AG04450 (cell line): ENCODE results near the gene RASGRF1. TPM values are rescaled to one million over a fixed set of nuclear protein-coding genes. Genes with fewer than 3 reads are reported as not detected.

Experiments
- CTCF ChIA-PET: fragments of 300-600, 350-600 bp; formaldehyde crosslinking; extraction: SDS; loops from one replicate; lab custom pipeline; 2022; ENCODE audit warnings: antibody characterized with exemption, inconsistent platforms; lab: Charles Lee
- POLR2A ChIA-PET: fragments of 350-600 bp; formaldehyde crosslinking; extraction: SDS; loops from one replicate; lab custom pipeline; 2021; ENCODE audit warnings: antibody characterized with exemption, inconsistent platforms; lab: Yijun Ruan, JAX
- DNase-seq: peaks from one replicate; pipeline ENCODE4 v3.0.0-alpha.2; 2011; ENCODE audit warnings: low read depth, low spot score
- H3K27ac ChIP-seq: one replicate; pipeline ENCODE4 v1.5.1; 2012; ENCODE audit warnings: low read depth, low read length, control low read depth
- H3K27me3 ChIP-seq: one replicate; pipeline ENCODE4 v1.6.0; 2012; ENCODE audit warnings: low read length; ENCODE audit not compliant: control insufficient read depth, insufficient read depth
- H3K4me3 ChIP-seq: 2 replicates; pipeline ENCODE4 v1.5.1; 2011; ENCODE audit warnings: mild to moderate bottlenecking, low read depth, low read length, control low read depth
- H3K9me3 ChIP-seq: 2 replicates; pipeline ENCODE4 v1.5.1; 2012; ENCODE audit warnings: low read length; ENCODE audit not compliant: control insufficient read depth, insufficient read depth
- polyA plus RNA-seq: library from polyadenylated mRNA; depleted of rRNA; stranded (reverse); fragments of >200 nt; gene quantifications from 2 replicates; pipeline ENCODE4 v1.2.3, GENCODE V29; 2011
- TF ChIP-seq, protein P1 (sequence below): IDR thresholded peaks from 2 replicates; pipeline ENCODE4 v1.5.1; 2011; ENCODE audit warnings: low read depth, low read length, control low read depth, inconsistent platforms

The RASGRF1 gene
- polyA plus RNA-seq, 1 experiment = 0.25 TPM

DNA sequence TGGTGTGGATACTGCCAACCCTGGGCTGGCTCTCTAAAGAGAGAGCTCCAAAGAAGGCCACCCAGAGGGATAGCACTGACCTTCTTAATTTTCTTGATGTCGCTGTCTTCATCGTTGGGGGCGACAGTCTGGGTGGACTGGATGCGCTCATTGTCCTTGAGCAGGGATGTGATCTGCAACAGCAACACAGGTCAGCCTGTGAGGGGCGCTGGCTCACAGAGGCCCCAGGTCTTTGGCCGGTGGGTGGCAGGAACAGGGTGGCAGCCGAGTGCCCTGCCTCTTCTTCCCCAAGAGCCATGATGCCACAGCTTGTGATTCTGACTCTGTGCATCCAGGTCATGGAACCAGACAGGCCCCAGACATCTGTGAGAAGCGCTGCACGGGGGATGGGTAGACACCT is 41.2 kb downstream of the RASGRF1 start:
- ChIA-PET CTCF (no interaction called here), POLR2A (no interaction called here)
- no peak for DNase-seq
- no peak overlapping the region for H3K4me3 ChIP-seq
- H3K9me3 ChIP-seq = no peaks in the 10 kb centered on the region
- H3K27me3 ChIP-seq = peaks cover 4% of the 10 kb centered on the region
- no peak overlapping the region for H3K27ac ChIP-seq
- TF ChIP-seq, protein P1, sequence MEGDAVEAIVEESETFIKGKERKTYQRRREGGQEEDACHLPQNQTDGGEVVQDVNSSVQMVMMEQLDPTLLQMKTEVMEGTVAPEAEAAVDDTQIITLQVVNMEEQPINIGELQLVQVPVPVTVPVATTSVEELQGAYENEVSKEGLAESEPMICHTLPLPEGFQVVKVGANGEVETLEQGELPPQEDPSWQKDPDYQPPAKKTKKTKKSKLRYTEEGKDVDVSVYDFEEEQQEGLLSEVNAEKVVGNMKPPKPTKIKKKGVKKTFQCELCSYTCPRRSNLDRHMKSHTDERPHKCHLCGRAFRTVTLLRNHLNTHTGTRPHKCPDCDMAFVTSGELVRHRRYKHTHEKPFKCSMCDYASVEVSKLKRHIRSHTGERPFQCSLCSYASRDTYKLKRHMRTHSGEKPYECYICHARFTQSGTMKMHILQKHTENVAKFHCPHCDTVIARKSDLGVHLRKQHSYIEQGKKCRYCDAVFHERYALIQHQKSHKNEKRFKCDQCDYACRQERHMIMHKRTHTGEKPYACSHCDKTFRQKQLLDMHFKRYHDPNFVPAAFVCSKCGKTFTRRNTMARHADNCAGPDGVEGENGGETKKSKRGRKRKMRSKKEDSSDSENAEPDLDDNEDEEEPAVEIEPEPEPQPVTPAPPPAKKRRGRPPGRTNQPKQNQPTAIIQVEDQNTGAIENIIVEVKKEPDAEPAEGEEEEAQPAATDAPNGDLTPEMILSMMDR = no peak

DNA sequence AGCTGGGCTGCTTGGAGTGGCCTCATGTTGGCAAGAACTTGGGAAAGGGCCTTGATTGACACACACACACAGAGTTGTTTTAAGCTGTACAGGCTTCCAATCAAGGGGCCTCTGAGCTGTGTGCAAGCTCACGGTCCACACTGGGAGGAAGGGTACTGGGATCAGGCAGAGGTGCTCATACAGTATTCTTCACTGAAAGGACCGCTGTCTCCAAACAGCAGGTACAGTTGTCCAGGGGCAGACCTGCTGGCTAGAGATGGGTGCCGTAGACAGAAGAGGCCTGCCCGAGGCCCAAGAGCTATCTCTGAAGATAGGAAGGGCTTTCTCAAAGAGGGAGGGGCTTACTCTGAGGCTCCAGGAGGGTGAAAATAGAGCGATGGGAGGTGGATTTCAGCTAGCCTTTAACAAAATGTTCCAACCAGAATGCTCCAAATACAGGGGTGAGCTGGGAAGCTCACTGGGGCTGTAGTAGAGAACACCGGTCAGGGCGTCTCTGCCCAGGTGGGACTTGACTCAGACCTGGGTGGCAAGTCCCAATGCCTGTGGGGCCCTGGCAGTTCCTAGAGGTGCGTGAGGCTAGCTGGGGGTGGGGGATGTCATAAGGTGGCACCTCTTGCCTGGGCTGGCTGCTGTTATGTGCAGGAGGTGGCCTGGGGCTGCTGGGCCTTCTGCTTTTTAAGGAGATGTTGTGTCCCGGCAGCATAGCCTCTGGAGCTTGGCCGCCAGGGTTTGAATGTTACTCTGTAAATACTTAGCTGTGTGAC is 42.7 kb downstream of the RASGRF1 start:
- no peak for DNase-seq
- Histone ChIP-seq H3K4me3 (no peak overlapping the region), H3K27me3 (peaks cover 8% of the 10 kb centered on the region), H3K9me3 (no peaks in the 10 kb centered on the region; the same call in 1 of the 2 replicates), H3K27ac (no peak overlapping the region)
- TF ChIP-seq, protein P1 = no peak
- POLR2A ChIA-PET = interaction anchor here (0.6 kb wide), 1 partner anchor 107 kb away, joined by 5 read pairs; no protein-coding TSS in a partner anchor
- CTCF ChIA-PET = interaction anchor here (1.0 to 1.8 kb wide), 2 partner anchors 19 to 137 kb away, joined by 5 to 6 read pairs; no protein-coding TSS in a partner anchor

DNA sequence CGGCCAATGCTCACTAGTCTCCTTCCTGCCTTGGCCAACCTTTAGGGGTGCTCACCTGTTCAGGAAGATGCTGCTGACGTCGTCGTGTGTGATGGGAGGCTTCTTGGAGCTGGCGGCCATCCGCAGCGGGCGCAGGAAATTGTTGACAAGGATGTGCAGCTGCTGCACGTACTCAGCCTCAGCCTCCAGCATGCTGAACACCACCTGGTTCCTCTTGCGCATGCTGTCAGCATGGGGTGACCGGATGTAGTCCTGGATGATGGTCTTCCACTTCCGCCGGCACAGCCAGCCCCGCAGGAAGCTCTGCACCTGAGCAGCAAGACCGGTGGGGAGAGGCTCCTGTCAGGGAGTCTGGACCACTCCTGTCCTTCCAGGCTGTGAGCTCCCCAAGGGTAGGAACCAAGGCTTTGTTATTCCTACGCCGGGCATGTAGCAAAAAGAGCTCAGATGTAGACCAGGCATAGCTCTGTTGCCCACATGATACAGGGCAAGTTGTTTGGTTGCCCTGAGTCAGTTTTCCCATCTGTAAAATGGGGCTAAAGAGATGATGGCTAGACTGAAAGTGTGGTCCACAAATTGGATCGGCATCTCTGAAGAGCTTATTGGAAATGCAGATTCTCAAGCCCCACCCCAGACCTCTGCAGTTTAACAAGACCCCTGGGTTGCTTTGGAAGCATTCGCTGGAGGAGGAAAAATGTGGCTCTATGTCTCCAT is 43.7 kb downstream of the RASGRF1 start:
- H3K4me3 ChIP-seq = no peak overlapping the region
- H3K9me3 ChIP-seq = peaks cover 6% of the 10 kb centered on the region; the same call in 1 of the 2 replicates
- peaks cover 10% of the 10 kb centered on the region for H3K27me3 ChIP-seq
- no peak for DNase-seq
- no peak overlapping the region for H3K27ac ChIP-seq
- ChIA-PET POLR2A (no interaction called here), CTCF (no interaction called here)
- TF ChIP-seq, protein P1 = no peak

DNA sequence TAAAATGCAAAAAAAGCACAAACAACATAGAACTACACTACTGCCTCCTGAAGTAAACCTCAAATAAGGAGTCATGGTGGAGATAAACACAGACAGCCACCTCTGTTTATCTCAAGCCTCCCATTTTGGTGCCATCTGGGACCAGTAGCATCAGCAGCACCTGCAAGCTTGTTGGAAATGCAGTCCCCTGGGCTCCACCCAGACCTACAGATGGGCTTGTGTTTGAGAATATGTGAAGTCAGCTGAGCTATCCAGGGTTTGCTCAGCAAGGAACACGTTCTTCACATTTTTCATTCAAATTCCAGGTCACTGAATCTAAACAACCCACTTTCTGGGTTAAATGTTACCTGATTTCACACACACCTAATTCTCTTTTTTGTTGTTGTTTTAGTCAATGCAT is 45.5 kb downstream of the RASGRF1 start:
- peaks cover 10% of the 10 kb centered on the region for H3K27me3 ChIP-seq
- TF ChIP-seq, protein P1 = no peak
- H3K4me3 ChIP-seq = no peak overlapping the region
- DNase-seq = no peak
- no peak overlapping the region for H3K27ac ChIP-seq
- ChIA-PET CTCF (no interaction called here), POLR2A (no interaction called here)
- H3K9me3 ChIP-seq = peaks cover 6% of the 10 kb centered on the region; the same call in 1 of the 2 replicates
